AG10803 (cell line): Measurements from ENCODE around the gene OR2A12.

Experiments
- DNase-seq: peaks from one replicate; pipeline ENCODE4 v3.0.0; 2010; ENCODE audit warnings: low read depth
- H3K4me3 ChIP-seq: 2 replicates; pipeline ENCODE4 v1.5.1; 2011; ENCODE audit warnings: mild to moderate bottlenecking, low read length, control low read depth
- TF ChIP-seq, protein P1 (sequence below): conservative IDR thresholded peaks from 2 replicates; pipeline ENCODE4 v1.5.1; 2011; ENCODE audit warnings: mild to moderate bottlenecking, low read length, control low read depth, inconsistent platforms

OR2A12 gene, protein sequence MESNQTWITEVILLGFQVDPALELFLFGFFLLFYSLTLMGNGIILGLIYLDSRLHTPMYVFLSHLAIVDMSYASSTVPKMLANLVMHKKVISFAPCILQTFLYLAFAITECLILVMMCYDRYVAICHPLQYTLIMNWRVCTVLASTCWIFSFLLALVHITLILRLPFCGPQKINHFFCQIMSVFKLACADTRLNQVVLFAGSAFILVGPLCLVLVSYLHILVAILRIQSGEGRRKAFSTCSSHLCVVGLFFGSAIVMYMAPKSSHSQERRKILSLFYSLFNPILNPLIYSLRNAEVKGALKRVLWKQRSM

DNA sequence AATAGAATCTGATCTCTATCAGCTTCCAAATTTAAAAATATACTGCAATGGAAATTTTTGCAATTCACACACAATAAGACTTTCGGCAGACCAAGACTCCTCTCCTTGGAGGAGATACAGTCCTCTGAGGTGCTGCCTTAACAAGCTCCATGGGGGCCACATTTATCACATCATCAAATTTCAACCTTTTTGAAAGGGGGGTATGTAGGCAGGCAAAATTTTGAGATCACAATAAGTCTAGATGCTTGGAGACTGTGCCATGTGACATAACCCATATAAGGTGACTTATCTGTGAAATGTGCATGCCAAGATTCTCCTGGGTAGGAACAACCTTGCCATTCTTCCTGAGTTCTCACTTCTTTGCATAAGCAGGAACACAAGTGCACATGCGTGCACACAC, at the start of gene OR2A12:
Gene OR2A12, plus strand, starts transcription at position 301 of the 400 bp plus-strand sequence. CDS start 8,830 bp downstream, outside the sequence.
- no peak within 1 kb of the TSS for H3K4me3 ChIP-seq
- TF ChIP-seq, protein P1, sequence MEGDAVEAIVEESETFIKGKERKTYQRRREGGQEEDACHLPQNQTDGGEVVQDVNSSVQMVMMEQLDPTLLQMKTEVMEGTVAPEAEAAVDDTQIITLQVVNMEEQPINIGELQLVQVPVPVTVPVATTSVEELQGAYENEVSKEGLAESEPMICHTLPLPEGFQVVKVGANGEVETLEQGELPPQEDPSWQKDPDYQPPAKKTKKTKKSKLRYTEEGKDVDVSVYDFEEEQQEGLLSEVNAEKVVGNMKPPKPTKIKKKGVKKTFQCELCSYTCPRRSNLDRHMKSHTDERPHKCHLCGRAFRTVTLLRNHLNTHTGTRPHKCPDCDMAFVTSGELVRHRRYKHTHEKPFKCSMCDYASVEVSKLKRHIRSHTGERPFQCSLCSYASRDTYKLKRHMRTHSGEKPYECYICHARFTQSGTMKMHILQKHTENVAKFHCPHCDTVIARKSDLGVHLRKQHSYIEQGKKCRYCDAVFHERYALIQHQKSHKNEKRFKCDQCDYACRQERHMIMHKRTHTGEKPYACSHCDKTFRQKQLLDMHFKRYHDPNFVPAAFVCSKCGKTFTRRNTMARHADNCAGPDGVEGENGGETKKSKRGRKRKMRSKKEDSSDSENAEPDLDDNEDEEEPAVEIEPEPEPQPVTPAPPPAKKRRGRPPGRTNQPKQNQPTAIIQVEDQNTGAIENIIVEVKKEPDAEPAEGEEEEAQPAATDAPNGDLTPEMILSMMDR = no peak

DNA sequence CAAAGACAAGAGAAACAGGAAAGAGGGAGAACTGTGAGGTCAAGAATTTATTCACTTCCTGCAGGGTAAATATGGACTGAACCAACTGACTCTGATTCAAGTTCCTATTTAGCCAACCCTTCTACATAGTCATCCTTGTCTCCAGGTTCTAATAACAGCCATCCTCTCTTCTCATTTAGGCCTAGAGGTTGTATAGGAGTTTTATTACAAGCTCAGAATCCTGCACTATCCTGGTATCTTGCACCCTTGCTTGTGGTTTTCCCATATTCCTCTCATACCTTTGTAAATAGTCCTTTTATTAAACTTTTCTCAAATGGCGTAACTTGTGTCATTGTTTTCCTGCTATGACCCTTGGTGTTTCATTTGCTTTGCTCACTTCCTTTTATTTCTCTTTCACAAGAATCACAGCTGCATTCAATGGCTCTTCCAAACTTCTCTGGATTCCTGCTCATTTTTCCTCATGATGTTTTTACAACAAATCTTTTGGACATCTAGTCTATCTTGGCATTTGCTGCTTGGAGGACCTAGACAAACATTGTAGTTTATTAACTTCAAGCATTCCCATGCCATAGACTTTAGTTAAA, 49.7 kb upstream of the OR2A12 start:
- TF ChIP-seq, protein P1 = no peak
- no peak overlapping the region for H3K4me3 ChIP-seq
- DNase-seq = no peak

More for the DNA sequence above, at the start of gene OR2A12:
- no peak for DNase-seq

DNA sequence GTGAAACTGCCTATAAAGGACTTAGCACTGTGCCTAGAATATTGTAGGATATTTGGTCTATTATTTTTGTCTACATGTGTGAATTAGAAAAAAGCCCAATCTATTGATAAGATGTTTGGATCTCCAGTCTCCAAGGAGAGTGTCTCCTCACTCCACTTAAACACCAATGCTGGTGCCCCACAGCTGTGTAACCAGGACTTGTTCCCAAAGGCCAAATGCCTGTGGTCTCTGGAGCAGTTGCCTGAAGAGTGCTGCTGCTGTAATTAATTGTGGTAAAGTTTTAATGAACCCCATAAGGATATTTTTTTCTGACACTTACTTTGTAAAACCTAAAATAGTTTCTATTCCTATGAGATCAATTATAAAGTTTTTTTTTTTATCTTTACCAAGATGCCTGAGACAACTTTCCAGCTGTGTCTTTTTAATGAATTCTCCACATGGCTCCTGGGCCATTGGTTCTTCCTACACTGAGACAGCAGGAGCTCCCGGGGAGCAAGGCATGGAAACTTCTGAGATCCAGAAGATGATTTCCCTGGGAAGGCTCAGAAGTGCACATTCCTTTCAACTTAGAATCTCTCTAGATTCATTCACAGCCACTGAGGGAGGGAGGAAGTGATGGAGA, 48.6 kb upstream of the OR2A12 start:
- DNase-seq = peak; percentile 17
- H3K4me3 ChIP-seq = no peak overlapping the region
- TF ChIP-seq, protein P1 = no peak

DNA sequence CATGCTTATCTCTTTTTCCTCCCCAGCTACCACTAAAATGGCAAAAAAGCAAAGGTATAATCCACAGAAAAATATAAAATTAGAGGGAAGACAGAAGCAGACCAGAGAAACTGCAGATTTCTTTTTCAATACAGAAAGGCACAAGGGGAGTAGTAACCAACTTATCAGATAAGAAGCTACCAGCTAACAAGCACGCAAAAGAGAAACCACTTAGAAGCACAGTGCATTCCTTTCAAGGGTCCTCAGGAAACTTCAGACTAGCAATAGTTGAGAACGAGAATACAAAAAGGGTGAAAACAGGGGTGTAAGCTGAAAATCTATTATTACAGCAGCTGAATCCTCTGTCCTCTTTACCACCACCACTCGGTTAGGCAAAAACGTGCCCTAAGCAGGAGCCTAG, 47.2 kb upstream of the OR2A12 start:
- no peak for DNase-seq
- no peak overlapping the region for H3K4me3 ChIP-seq
- TF ChIP-seq, protein P1 = no peak

DNA sequence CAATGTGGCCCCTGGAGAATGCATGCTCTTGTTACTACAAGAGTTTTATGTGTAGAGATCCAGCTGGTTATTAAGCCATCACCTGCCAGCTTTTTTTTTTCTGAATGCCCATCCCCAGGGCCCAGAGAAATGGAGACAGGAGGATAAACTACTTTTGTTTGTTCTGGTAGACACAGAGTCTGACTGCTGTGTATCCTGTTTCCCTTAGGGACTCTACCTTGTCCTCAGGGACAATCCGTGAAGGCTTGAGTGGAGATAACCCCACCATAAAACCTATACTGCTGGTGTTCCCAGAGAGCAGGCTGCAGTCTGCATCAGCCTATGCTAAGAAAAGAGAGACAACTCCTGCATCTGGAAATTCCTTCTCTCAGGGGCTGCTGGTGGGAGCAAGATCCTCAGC, 37.4 kb upstream of the OR2A12 start, which contains the start of gene OR2A5:
Gene OR2A5, plus strand, starts transcription at position 301 of the 400 bp plus-strand sequence. CDS start 1,454 bp downstream, outside the sequence.
- no peak within 1 kb of the TSS for H3K4me3 ChIP-seq
- TF ChIP-seq, protein P1 = no peak
- no peak for DNase-seq

DNA sequence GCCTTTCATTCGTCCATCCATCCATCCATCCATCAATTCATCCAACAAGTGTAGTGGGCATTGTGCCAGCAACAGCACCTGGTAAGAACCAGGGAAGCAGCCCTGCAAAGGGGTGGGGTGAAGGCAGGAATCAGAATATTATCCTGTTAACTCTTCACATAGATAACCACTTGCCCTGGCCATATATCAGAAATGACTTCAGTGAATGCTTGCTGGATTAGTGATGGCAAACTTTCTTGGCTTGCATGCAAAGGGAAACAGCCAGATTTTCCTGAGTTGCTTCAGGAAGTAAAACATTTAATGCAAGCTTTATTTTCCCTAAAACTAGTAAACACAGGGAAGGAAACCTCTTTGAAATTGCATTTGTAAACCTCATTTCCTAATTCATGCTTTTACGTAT, 36.6 kb upstream of the OR2A12 start:
- TF ChIP-seq, protein P1 = no peak
- H3K4me3 ChIP-seq = no peak overlapping the region
- no peak for DNase-seq
